ENCODE data around the gene PER1.
A peak's percentile ranks its signal among the peaks of the same experiment; 100 is the strongest.

DNA sequence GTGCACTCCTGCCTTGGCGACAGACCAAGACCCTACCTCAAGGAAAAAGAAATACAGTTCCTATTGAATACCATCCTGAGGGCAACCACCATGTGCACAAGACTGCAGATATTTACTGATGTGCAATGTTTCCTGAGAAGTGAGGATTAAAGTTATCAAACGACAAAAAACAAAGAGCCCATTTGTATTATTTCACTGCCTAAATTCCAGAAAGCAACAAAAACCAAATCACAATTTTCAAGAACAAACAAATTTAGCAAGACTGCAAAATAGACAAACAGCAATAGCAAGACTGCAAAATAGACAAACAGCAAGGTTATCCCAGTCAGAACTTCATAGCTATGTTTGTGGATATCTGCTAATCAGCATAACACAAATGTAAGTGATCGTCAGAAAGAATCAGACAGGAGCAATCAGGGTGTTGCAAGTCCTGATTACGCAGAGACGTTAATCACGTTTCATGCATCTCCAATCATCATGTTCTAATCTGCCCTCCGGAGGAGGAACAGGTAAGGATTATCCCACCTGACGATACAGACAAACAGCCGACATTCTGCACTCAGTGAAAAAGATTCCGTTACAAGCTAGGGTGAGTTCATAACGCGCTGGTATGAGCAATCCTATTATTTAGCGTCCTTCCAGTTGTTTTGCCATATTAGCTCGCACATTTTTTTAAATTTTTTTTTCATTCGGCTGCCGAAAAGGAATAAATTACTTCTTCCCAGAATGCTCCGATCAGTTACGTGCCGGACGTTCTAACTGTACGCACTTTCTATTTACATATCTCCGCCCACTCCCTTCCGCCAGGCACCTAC is 21.1 kb upstream of the PER1 start:
- TF ChIP-seq, protein P1, sequence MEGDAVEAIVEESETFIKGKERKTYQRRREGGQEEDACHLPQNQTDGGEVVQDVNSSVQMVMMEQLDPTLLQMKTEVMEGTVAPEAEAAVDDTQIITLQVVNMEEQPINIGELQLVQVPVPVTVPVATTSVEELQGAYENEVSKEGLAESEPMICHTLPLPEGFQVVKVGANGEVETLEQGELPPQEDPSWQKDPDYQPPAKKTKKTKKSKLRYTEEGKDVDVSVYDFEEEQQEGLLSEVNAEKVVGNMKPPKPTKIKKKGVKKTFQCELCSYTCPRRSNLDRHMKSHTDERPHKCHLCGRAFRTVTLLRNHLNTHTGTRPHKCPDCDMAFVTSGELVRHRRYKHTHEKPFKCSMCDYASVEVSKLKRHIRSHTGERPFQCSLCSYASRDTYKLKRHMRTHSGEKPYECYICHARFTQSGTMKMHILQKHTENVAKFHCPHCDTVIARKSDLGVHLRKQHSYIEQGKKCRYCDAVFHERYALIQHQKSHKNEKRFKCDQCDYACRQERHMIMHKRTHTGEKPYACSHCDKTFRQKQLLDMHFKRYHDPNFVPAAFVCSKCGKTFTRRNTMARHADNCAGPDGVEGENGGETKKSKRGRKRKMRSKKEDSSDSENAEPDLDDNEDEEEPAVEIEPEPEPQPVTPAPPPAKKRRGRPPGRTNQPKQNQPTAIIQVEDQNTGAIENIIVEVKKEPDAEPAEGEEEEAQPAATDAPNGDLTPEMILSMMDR (IDR thresholded peaks at IDR 0.05), result no peak
- TF ChIP-seq POLR2A (IDR thresholded peaks at IDR 0.05), result peak in 1 of 2 donors; percentile 96

All from lower leg skin (tissue), 3 donors.